Pulmonary artery endothelial cell (primary cell): Measurements from ENCODE around the gene HSD11B1L. TPM values are rescaled to one million over a fixed set of nuclear protein-coding genes. Genes with fewer than 3 reads are reported as not detected.
A peak's percentile ranks its signal among the peaks of the same experiment; 100 is the strongest.
"Not testable (repeated sequence)": the region's sequence is repeated elsewhere in the genome, so short reads cannot be mapped to it uniquely, and the experiment has no call there.

Source experiments
- DNase-seq: peaks from one replicate; pipeline ENCODE4 v3.0.0-alpha.2; 2011; ENCODE audit warnings: low read depth, low spot score
- total RNA-seq: library from RNA; depleted of rRNA; stranded (reverse); fragments of >200 nt; gene quantifications from 2 replicates; pipeline ENCODE4 v1.2.3, GENCODE V29; 2014

The HSD11B1L gene
- total RNA-seq, 1 donor from 2014 or later = 6.5 TPM

- DNase-seq = no peak
Observed at GRCh38 chr19:5698635-5699422, 18.0 kb downstream of the HSD11B1L start.

GRCh38 chr19:5700455-5701092 lies 19.7 kb downstream of the HSD11B1L start:
- DNase-seq = no peak

GRCh38 chr19:5702053-5702410 lies 21.2 kb downstream of the HSD11B1L start:
- not testable (repeated sequence) for DNase-seq

- DNase-seq = no peak
Observed at GRCh38 chr19:5703819-5704818, 23.3 kb downstream of the HSD11B1L start.

GRCh38 chr19:5705552-5705951 lies 24.7 kb downstream of the HSD11B1L start:
- DNase-seq = no peak

GRCh38 chr19:5706876-5707573 lies 26.2 kb downstream of the HSD11B1L start:
- no peak for DNase-seq

- DNase-seq = no peak
Observed at GRCh38 chr19:5707576-5708575, 27.0 kb downstream of the HSD11B1L start.

- DNase-seq = no peak
Observed at GRCh38 chr19:5711025-5711424, 30.2 kb downstream of the HSD11B1L start.

GRCh38 chr19:5711713-5712161 lies 30.9 kb downstream of the HSD11B1L start:
- DNase-seq = no peak

- DNase-seq = no peak
Observed at GRCh38 chr19:5713228-5713627, 32.4 kb downstream of the HSD11B1L start.

- DNase-seq = no peak
Observed at GRCh38 chr19:5714816-5715215, 34.0 kb downstream of the HSD11B1L start.

- DNase-seq = no peak
Observed at GRCh38 chr19:5717215-5717935, 36.5 kb downstream of the HSD11B1L start.

GRCh38 chr19:5718037-5718578 lies 37.3 kb downstream of the HSD11B1L start:
- no peak for DNase-seq

GRCh38 chr19:5718579-5719273 lies 37.9 kb downstream of the HSD11B1L start:
- DNase-seq = no peak

- DNase-seq = no peak
Observed at GRCh38 chr19:5719274-5719960, 38.6 kb downstream of the HSD11B1L start.

GRCh38 chr19:5719961-5720790 lies 39.3 kb downstream of the HSD11B1L start, which contains the start of the genes CATSPERD and LONP1:
TSS of gene CATSPERD (plus strand) at chr19:5720637. CDS start at chr19:5720738, 101 bp downstream.
TSS of gene LONP1 (minus strand) at chr19:5720146. CDS start at chr19:5720132, 14 bp downstream.
- DNase-seq = peak; percentile 93
